ENCODE data around the gene NPAS2.

- TF ChIP-seq EZH2 (IDR thresholded peaks at IDR 0.05; ENCODE audit: insufficient read depth, low read length): no peak
- no peak for TF ChIP-seq CTCF (IDR thresholded peaks at IDR 0.05; ENCODE audit: insufficient read depth, low read depth, low read length)
Measured at GRCh38 chr2:100870652-100871531, 51.0 kb downstream of the NPAS2 start.

Measured in astrocyte (in vitro differentiated cells and primary cell).